Vagina (tissue), 2 donors: ENCODE measurements around the gene LRRC43. TPM values are rescaled to one million over a fixed set of nuclear protein-coding genes. Genes with fewer than 3 reads are reported as not detected.
A peak's percentile ranks its signal among the peaks of the same experiment; 100 is the strongest.
"Not testable (repeated sequence)": the region's sequence is repeated elsewhere in the genome, so short reads cannot be mapped to it uniquely, and the experiment has no call there.

Experiments
- DNase-seq, 2 donors: peaks; one replicate each; pipeline ENCODE4 v3.0.0-alpha.2; 2017; ENCODE audit errors: extremely low spot score in 2 of 2
- H3K27ac ChIP-seq: fragments of 200-600 bp; sonication (generic); one replicate; pipeline ENCODE4 v1.5.1; 2019
- H3K27me3 ChIP-seq: fragments of 200-600 bp; sonication (generic); one replicate; pipeline ENCODE4 v1.5.1; 2019
- H3K36me3 ChIP-seq, 2 donors: fragments of 200-600 bp; sonication (generic); one replicate each; pipeline ENCODE4 v1.5.1; 2017 to 2019
- H3K4me1 ChIP-seq: fragments of 200-600 bp; sonication (generic); one replicate; pipeline ENCODE4 v1.5.1; 2019
- H3K4me3 ChIP-seq, 2 donors: fragments of 200-600 bp; sonication (generic); 1 replicate in 1 of 2; 2 replicates in 1 of 2; pipeline ENCODE4 v1.5.1; 2016 to 2019
- H3K9me3 ChIP-seq: fragments of 200-600 bp; sonication (generic); one replicate; pipeline ENCODE4 v1.5.1; 2019
- POLR2A ChIP-seq, 2 donors: fragments of 450-650 bp; IDR thresholded peaks; one replicate each; pipeline ENCODE4 v1.6.1; 2017; ENCODE audit warnings: antibody characterized with exemption in 2 of 2, mild to moderate bottlenecking in 2 of 2, moderate library complexity in 2 of 2
- POLR2AphosphoS5 ChIP-seq, 2 donors: sonication (generic); formaldehyde crosslinking; IDR thresholded peaks; one replicate each; pipeline ENCODE4 v1.9.0; 2017; ENCODE audit warnings: antibody characterized with exemption in 2 of 2, mild to moderate bottlenecking in 2 of 2, low read depth in 1 of 2; ENCODE audit not compliant: insufficient read depth in 1 of 2
- intact Hi-C: fragments of 100-400 bp; cut with DNase I; formaldehyde crosslinking; loops from one replicate; pipeline ENCODE4 v1.15.1; 2023
- total RNA-seq: library from RNA; depleted of rRNA; stranded (reverse); fragments of >200 nt; gene quantifications from one replicate; pipeline ENCODE4 v1.2.3, GENCODE V29; 2016
- TF ChIP-seq, protein P1 (sequence below), 3 experiments: fragments of 450-650 bp in 2 of 3; fragments of 200-600 bp in 1 of 3; sonication (generic) in 1 of 3; IDR thresholded peaks; one replicate each; pipeline ENCODE4 v1.5.1; 2017 to 2019; ENCODE audit warnings: antibody characterized with exemption in 3 of 3, mild to moderate bottlenecking in 2 of 3, moderate library complexity in 2 of 3

The LRRC43 gene
- total RNA-seq, 1 donor from 2014 or later: not detected

DNA sequence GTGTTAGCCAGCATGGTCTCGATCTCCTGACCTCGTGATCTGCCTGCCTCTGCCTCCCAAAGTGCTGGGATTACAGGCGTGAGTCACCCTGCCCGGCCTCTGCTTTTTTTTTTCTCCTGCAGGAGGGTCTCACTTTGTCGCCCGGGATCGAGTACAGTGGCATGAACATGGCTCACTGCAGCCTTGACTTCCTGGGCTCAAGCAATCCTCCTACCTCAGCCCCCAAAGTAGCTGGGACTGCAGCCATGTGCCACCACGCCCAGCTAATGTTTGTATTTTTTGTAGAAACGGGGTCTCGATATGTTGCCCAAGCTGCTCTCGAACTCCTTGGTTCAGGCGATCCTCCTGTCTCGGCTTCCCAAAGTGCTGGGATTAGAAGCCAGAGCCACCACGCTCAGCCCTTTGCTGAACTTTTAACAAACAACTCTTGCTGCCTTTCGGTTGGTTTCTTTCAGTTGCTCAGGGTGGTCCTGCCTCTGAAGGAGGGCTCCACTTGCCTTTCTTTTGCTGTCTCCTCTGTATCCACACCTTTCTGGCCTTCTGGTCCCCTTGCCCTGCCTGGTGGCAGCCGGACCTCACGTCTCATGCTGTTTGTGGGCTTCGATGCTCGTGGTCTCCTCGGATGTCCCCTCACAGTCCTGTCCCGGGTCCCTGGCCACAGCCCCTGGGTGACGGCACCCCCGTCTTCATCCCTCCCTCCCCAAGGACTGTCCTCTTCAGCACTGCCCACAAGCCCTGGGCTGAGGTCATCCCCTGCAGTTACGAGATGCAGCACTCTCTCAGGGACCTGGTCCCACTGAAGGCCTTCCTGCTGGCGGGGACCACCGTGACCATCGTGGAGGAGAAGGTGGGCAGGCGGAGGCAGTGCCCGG lies 16.8 kb downstream of the LRRC43 start:
- intact Hi-C loops: no loop called here
- peaks cover 6% of the 10 kb centered on the region for H3K27me3 ChIP-seq

DNA sequence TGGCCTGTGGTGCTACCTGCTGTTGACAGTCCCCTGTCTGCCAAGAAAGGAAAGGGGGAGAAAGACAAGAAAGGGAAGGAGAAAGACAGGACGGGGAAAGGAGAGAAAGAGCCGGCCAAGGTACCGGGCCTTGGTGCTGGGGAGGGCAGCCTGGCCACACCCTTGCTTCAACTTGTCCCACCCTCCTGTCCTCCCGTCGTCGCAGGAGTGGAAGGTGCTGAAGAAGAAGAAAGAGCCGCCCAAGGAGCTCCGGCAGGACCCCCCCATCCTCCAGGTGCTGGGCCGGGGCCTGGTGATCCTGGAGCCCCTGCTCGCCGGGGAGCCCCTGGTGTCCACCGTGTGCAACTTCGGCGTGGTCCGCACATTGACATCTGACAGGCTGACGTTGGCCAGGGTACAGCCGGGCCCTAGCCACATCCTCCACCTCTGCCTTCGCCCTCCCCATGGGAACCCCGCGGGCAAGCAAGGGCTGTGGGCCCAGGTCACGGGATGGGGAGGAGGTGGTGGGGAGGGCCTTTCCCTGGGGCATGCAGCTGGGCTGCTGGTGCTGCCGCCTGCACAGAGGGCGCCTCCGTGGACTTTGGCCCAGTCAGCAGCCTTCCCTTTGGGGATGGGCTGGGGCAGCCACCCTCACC lies 17.7 kb downstream of the LRRC43 start:
- TF ChIP-seq POLR2A (IDR thresholded peaks at IDR 0.05) (no peak), POLR2AphosphoS5 (IDR thresholded peaks at IDR 0.05; ENCODE audit: insufficient read depth in 1 of 2, low read depth in 1 of 2) (no peak)
- Histone ChIP-seq H3K9me3 (no peaks in the 10 kb centered on the region), H3K27me3 (peaks cover 6% of the 10 kb centered on the region), H3K27ac (no peak overlapping the region), H3K4me3 (no peak overlapping the region), H3K36me3 (no peaks in the 10 kb centered on the region), H3K4me1 (peaks cover 18% of the 10 kb centered on the region)
- intact Hi-C loops: no loop called here
- DNase-seq: no peak

More for the DNA sequence above, 16.8 kb downstream of the LRRC43 start:
- no peaks in the 10 kb centered on the region for H3K36me3 ChIP-seq
- no peak for DNase-seq
- H3K4me3 ChIP-seq: no peak overlapping the region
- H3K27ac ChIP-seq: no peak overlapping the region
- H3K4me1 ChIP-seq: peaks cover 16% of the 10 kb centered on the region
- TF ChIP-seq, protein P1, sequence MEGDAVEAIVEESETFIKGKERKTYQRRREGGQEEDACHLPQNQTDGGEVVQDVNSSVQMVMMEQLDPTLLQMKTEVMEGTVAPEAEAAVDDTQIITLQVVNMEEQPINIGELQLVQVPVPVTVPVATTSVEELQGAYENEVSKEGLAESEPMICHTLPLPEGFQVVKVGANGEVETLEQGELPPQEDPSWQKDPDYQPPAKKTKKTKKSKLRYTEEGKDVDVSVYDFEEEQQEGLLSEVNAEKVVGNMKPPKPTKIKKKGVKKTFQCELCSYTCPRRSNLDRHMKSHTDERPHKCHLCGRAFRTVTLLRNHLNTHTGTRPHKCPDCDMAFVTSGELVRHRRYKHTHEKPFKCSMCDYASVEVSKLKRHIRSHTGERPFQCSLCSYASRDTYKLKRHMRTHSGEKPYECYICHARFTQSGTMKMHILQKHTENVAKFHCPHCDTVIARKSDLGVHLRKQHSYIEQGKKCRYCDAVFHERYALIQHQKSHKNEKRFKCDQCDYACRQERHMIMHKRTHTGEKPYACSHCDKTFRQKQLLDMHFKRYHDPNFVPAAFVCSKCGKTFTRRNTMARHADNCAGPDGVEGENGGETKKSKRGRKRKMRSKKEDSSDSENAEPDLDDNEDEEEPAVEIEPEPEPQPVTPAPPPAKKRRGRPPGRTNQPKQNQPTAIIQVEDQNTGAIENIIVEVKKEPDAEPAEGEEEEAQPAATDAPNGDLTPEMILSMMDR (IDR thresholded peaks at IDR 0.05): no peak
- TF ChIP-seq POLR2AphosphoS5 (IDR thresholded peaks at IDR 0.05; ENCODE audit: insufficient read depth in 1 of 2, low read depth in 1 of 2): no peak
- TF ChIP-seq POLR2A (IDR thresholded peaks at IDR 0.05): no peak
- H3K9me3 ChIP-seq: no peaks in the 10 kb centered on the region

DNA sequence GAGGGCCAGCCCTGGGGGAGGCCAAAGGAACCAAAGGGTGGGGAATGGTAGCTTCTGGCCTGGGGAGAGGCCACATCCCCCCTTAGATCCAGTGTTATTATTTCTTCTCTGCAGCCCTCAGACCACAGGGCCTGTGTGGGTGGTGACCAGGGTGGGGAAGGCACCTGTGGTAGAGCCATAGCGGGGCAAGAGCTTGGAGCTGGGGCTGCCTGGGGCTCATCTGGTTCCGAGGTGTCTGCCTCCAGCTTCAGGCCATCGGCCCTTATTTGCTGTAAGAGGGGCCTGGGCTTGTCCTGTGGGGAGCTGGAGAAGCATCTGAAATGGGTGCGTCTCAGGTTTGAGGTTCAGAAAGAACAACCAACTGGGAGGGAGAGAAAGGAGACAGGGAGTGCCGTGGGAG lies 18.5 kb downstream of the LRRC43 start:
- Histone ChIP-seq H3K27ac (no peak overlapping the region), H3K27me3 (peaks cover 6% of the 10 kb centered on the region), H3K4me3 (no peak overlapping the region), H3K36me3 (no peaks in the 10 kb centered on the region), H3K9me3 (no peaks in the 10 kb centered on the region), H3K4me1 (peaks cover 18% of the 10 kb centered on the region)
- intact Hi-C loops: no loop called here
- TF ChIP-seq POLR2A (IDR thresholded peaks at IDR 0.05) (no peak), POLR2AphosphoS5 (IDR thresholded peaks at IDR 0.05; ENCODE audit: insufficient read depth in 1 of 2, low read depth in 1 of 2) (no peak)
- TF ChIP-seq, protein P1 (IDR thresholded peaks at IDR 0.05): no peak
- DNase-seq: no peak

DNA sequence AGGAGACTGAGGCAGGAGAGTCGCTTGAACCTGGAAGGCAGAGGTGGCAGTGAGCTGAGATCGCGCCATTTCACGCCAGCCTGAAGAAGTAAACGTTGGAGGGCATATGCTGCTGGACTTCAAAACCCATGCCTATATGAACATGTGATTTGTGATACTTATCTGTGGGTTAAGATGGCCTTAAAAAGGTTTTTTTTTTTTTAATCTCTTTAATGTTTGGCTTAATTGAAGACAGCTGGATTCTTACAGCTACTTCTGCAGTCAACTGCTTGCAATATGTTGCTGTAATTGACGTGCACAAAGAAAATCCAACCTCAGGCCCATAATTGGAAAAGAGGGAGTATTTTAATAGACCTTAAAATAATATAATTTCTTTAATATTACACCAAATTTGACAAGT lies 19.1 kb downstream of the LRRC43 start:
- no peaks in the 10 kb centered on the region for H3K36me3 ChIP-seq
- no peak for DNase-seq
- no peak overlapping the region for H3K4me3 ChIP-seq
- no peak overlapping the region for H3K27ac ChIP-seq
- H3K4me1 ChIP-seq: peaks cover 18% of the 10 kb centered on the region
- TF ChIP-seq, protein P1 (IDR thresholded peaks at IDR 0.05): no peak
- TF ChIP-seq POLR2A (IDR thresholded peaks at IDR 0.05) (no peak), POLR2AphosphoS5 (IDR thresholded peaks at IDR 0.05; ENCODE audit: insufficient read depth in 1 of 2, low read depth in 1 of 2) (no peak)
- intact Hi-C loops: no loop called here
- peaks cover 6% of the 10 kb centered on the region for H3K27me3 ChIP-seq
- no peaks in the 10 kb centered on the region for H3K9me3 ChIP-seq

DNA sequence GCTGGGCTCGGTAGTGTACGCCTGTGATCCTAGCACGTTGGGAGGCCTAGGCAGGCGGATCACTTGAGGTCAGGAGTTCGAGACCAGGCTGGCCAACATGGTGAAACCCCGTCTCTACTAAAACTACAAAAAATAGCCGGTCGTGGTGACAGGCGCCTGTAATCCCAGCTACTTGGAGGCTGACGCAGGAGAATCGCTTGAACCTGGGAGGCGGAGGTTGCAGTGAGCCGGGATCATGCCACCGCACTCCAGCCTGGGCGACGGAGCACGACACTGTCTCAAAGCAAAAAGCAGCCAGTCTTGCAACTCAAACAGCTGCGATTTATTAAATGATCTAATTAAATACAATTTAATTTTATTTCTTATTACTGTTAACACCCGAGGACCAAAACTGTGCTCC lies 19.9 kb downstream of the LRRC43 start:
- peaks cover 18% of the 10 kb centered on the region for H3K4me1 ChIP-seq
- H3K9me3 ChIP-seq, H3K27ac ChIP-seq, DNase-seq, H3K36me3 ChIP-seq, H3K27me3 ChIP-seq, intact Hi-C loops: not testable (repeated sequence)
- H3K4me3 ChIP-seq: peak overlapping the region; percentile 55 to 75
